GM12872 (cell line): ENCODE results near the gene PRDM7.

Experiments used
- CTCF ChIP-seq: IDR thresholded peaks from 3 replicates; pipeline ENCODE4 v1.5.1; 2011; ENCODE audit warnings: low read depth, mild to moderate bottlenecking, low read length, moderate library complexity; ENCODE audit not compliant: insufficient read depth

PRDM7 gene

GRCh38 chr16:90043526-90043925 lies 33.6 kb downstream of the PRDM7 start:
- TF ChIP-seq CTCF = no peak

- TF ChIP-seq CTCF = no peak
Measured at GRCh38 chr16:90042946-90043514, 34.1 kb downstream of the PRDM7 start.

GRCh38 chr16:90041896-90042473 lies 35.1 kb downstream of the PRDM7 start:
- no peak for TF ChIP-seq CTCF

- no peak for TF ChIP-seq CTCF
Measured at GRCh38 chr16:90040152-90041023, 36.7 kb downstream of the PRDM7 start.

GRCh38 chr16:90037276-90037675 lies 39.9 kb downstream of the PRDM7 start:
- no peak for TF ChIP-seq CTCF

GRCh38 chr16:90035902-90036301 lies 41.2 kb downstream of the PRDM7 start:
- no peak for TF ChIP-seq CTCF

- TF ChIP-seq CTCF = no peak
Measured at GRCh38 chr16:90034504-90034903, 42.6 kb downstream of the PRDM7 start.
